LNCAP (cell line): ENCODE measurements around the gene FAM117A.

ENCODE experiments used
- CTCF ChIP-seq: fragments of 450-650 bp; IDR thresholded peaks from 2 replicates; pipeline ENCODE4 v1.5.1; 2017; ENCODE audit warnings: mild to moderate bottlenecking

FAM117A gene

GRCh38 chr17:49763735-49764558 is at the start of gene FAM117A:
Gene FAM117A (minus strand): TSS chr17:49764131. CDS start chr17:49764087, 44 bp downstream.
- TF ChIP-seq CTCF, result no peak

- no peak for TF ChIP-seq CTCF
Measured at GRCh38 chr17:49809056-49809455, 45.1 kb upstream of the FAM117A start.

- TF ChIP-seq CTCF, result no peak
Measured at GRCh38 chr17:49798738-49799137, 34.8 kb upstream of the FAM117A start.

GRCh38 chr17:49798182-49798581 is 34.3 kb upstream of the FAM117A start:
- no peak for TF ChIP-seq CTCF

GRCh38 chr17:49795372-49795771 is 31.4 kb upstream of the FAM117A start:
- no peak for TF ChIP-seq CTCF

- TF ChIP-seq CTCF, result no peak
Measured at GRCh38 chr17:49793309-49793708, 29.4 kb upstream of the FAM117A start.

- TF ChIP-seq CTCF, result no peak
Measured at GRCh38 chr17:49789243-49789578, 25.3 kb upstream of the FAM117A start.
